GM19395 (cell line): ENCODE results near the gene RRBP1.

Source experiments
- ATAC-seq: cut with Tn5 transposase; IDR thresholded peaks from one replicate; pipeline ENCODE4 v1.9.1; 2021; ENCODE audit warnings: mild to moderate bottlenecking, moderate library complexity; ENCODE audit not compliant: unreplicated experiment

RRBP1 gene

GRCh38 chr20:17587148-17587547 is 94.9 kb downstream of the RRBP1 start:
- ATAC-seq = no peak

- no peak for ATAC-seq
Measured at GRCh38 chr20:17586250-17586649, 95.8 kb downstream of the RRBP1 start.

DNA sequence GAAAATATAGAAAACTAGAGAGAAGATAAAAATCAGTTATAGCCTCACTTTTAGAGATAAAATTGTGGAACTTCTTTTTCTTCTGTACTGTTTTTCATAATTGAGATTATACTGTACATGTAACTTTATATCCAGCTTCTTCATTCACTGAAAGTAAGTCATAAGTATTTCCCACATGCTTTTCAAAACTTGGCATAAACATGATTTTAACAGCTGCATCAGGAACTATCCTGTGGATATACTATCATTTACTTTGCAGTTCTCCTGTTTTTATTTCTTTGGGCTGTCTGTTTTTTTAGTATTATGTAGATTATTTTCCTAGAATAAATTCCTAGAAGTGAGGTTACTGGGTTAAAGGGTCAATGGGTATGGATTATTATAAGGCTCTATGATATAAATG is 97.4 kb downstream of the RRBP1 start:
- no peak for ATAC-seq

DNA sequence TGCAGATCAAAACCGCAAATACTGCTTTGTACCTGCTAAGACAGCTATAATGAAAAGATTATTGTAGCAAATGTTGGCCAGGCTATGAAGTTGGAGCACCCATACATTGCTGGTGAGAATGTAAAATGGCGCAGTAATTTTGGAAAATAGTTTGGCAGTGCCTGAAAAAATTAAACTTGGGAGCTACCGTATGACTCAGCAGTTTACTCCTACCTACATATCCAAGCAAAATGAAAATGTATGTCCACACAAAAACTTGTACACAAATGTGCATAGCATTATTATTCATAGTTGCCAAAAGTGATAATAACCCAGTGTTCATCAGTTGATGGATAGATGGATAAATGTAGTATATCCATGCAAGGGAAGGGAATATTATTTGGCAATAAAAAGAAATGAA is 98.9 kb downstream of the RRBP1 start:
- no peak for ATAC-seq

- no peak for ATAC-seq
Measured at GRCh38 chr20:17580895-17581294, 101.1 kb downstream of the RRBP1 start.

DNA sequence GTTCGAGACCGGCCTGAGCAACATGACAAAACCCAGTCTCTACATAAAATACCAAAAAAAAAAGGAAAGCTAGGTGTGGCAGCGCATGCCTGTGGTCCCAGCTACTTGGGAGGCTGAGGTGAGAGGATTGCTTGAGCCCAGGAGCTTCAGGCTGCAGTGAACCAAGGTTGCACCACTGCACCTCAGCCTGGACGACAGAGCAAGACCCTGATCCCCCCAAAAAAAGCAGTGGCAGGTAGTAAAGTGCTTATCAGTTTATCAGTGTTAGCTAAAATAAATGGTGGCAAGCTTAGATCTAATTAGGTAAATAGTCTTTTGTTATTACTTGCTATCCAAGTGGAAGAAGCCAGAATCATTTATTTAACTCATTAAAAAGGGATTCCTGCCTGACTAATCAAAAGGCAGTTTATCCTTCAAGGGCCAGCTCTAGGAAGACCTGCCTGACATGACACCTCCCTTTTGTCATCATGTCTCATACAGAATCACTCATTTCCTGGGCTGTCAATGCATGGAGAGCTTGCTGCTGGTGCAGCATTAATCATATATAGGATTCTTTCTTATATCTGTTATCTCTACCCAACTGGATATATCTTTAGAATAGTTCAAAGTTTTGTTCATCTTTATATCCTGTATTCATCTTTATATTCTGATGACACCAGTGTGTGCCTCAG is 102.5 kb downstream of the RRBP1 start:
- ATAC-seq = no peak

DNA sequence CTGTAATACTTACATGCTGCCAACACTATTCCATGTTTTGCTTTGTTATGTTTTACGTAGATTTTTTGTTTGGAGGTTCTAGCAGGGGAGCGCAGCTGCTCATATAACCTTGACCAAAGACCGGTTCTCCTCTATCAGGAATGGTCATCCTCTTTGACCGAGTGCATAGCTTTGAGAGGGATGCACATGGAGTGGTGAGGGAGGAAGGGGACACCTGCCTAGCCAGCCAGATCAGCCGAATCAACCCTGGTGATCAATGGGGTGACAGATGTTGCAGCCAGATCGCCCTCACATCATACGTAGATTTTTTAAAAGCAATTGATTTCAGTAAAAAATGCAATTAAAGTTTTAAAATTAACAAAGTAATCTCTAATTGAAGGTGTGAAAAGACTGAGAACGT is 105.8 kb downstream of the RRBP1 start:
- no peak for ATAC-seq

GRCh38 chr20:17573463-17573862 is 108.6 kb downstream of the RRBP1 start:
- ATAC-seq = no peak

DNA sequence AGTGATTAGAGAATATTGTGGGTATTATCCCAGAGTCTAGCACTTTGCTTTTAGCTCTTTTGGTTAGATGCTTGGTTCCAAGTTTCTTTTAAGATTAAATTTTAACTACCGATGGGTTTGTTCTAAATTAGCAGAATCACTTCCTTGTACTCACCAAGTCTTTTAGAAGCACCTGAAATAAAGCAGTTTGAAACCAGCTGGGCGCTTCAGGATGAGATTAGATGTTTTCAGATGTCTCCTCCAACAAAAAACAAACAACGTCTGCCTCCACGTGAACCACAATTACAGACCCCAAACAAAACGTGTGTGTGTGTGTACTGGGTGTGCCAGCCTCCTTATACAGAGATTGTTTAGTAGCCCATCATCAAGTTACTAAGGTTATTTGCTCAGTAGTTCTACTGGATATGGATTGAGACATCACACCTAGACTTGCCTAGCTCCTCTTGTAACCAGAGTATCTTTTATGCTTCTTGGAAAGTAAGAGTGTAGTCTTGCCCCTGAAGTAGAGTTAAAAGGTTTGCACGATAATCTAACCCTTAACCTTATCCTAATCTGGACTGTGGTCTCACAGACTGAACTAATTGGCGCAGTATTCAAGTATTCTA is 109.9 kb downstream of the RRBP1 start:
- ATAC-seq = no peak

DNA sequence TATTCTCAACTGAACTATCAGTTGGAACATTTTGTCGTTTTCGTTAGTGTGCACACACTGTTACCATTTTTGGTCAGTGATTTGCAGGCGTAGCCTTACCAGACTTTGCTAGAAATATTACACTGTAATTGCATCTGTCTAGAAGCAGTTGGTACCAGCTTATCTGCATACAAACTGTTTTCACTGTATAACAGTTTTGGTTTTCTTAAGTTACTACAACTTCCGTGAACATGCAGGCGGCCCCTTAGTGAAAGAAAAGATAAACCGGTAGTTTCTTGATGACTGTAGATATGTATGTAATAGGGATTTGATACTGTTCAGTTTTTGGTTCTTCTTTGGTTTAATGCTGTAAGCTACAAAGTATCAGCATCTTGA is 110.9 kb downstream of the RRBP1 start:
- peak; percentile 49 for ATAC-seq

GRCh38 chr20:17570347-17571152 is 111.5 kb downstream of the RRBP1 start:
- ATAC-seq = peak; percentile 41

DNA sequence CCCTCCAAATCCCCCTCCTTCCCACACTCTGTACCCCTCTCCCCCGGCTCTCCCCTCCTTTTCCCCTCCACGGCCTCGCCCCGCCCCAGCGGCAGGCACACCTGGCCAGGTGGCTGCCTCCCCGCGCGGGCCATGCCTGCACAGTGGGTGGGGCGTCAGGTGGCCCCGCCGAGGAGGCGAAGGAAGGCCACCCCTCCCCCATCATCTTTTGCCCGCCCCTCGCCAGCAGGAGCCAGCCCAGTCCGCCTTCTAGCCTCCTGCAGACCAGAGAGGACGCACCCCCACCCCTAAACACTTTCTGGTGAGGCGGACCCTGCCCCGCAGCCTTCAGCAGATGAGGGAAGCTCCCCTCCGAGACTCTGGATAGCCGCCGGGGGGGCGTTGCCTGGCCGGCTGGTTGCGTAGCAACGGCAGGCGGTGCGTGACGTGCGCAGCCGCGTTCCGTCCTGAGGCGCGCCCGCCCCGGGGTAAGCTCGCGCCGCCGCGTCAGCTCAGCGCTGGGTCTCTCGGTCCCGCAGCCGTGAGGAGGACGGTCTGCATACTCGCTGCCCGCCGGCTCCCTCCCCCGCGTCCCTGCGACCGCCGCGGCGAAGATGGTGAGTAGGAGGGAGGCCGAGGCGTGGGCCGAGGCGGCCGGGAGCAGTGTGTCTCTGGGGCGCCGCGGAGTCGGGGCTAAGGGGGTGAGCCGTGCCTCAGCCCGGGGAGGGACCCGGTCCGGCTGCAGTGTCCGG is 112.3 kb downstream of the RRBP1 start, which contains the start of gene DSTN:
Gene DSTN, plus strand, starts transcription at position 460 of the 731 bp plus-strand sequence. Its CDS starts 134 bp downstream, at position 594.
- peak; percentile 82 for ATAC-seq

DNA sequence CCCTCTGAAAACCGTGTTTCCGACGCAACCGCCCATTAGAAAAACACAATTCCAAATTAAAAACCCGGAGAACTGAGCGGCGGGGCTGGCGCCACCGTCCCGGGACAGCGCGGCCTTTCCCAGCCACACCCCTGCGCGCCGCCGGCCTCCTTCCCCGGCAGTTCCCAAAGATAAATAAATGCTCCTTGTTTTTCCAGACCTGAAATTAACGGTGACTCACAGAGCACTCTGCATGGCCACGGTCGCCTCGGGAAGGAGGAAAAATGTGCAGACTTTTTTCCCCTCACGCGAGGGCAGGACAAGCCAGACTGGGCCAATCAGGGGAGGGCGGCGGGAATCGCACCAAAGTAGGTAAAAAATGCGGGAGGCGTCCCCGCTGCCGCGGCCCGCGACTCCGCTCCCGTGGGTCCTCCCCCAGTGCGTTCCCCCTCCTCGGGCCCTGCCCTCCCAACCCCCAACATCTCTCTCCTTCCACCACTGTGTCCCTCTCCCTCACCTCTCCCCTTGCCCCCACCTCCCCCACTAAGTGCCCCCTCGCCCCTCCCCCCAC is 113.0 kb downstream of the RRBP1 start:
- no peak for ATAC-seq

DNA sequence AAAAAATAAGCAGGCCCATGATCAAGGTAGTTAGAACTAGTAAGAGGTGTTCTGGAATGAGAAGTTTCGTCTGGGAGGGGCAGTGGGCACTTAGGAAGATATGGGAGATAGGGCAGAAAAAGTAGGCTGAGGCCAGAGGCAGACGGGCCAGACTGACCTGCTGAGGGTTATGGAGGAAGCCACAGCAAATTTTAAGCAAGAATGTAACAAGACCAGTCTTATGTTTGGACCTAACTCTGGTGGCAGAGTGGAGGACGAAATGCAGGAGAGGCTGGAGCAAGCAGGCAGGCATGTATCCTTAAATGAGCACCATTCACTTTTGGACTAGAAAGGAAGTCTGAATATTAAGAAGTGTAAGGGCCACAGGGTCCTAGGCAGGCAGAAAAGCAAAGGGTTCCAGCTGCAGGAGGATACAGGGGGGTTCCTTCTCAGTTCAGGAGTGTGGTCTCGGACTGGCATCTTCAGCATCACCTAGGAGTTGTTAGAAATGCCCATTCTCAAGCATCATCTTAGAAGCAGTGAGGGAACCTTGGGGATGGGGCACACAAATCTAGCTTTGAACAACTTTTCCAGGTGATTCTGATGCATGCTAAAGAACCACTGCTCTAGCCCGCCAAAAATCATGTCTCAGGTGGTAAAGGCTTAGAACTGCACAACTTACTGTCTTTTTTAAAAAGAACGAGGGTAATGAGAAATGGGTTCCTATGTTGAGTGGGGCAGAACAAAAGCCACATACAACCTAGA is 113.8 kb downstream of the RRBP1 start:
- no peak for ATAC-seq

GRCh38 chr20:17566345-17566744 is 115.7 kb downstream of the RRBP1 start:
- no peak for ATAC-seq

DNA sequence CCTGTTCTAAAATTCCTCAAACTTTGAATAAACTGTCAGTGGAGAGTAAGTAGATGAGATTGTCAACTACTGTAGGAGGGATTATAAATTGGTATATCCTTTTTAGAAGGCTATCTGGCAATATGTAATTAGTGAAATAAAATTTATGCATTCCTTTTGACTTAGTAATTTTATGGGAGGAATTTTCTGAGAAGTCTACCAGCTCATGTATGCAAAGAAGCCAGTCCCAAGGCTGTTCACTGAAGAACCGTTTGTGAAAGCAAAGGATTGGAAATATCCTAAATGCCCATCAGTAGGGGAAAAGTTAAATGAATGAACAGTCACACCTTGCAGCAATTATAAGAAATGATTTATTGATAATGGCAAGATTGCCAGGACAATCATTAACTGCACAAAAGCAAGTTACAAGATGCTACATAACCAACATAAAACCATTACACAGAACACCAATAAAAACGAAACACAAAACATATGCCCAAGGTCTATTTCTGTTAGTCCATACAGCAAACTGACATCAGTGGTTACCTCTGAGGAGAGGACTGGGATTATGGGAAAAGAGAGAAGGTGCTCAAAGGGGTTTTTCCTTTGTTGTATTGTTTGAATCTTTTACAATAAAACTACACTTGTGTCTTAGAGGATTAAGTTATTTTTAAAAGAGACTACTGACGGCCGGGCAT is 116.7 kb downstream of the RRBP1 start:
- no peak for ATAC-seq
